WI38 (cell line): ENCODE measurements around the gene RAB40B.

Experiments used
- H3K4me3 ChIP-seq: 2 replicates; pipeline ENCODE4 v1.5.1; 2011; ENCODE audit warnings: low read depth, mild to moderate bottlenecking, control low read depth, low read length
- CTCF ChIP-seq: IDR thresholded peaks from 2 replicates; pipeline ENCODE4 v1.5.1; 2012; ENCODE audit warnings: low read depth, mild to moderate bottlenecking, control low read depth, low read length

The RAB40B gene

GRCh38 chr17:82640036-82640435, 58.5 kb downstream of the RAB40B start:
- H3K4me3 ChIP-seq: no peak overlapping the region
- TF ChIP-seq CTCF: no peak

DNA sequence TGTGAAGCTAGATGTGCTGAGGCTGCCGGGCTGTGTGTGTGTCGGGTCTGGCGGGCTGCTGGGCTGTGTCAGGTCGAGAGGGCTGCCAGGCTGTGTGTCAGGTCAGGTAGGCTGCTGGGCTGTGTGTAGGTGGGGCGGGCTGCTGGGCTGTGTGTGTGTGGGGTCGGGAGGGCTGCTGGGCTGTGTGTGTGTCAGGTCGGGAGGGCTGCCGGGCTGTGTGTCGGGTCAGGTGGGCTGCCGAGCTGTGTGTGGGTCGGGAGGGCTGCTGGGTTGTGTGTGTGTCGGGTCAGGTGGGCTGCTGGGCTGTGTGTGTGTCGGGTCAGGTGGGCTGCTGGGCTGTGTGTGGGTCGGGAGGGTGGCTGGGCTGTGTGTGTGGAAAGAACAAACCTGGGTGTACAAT, 58.9 kb downstream of the RAB40B start:
- TF ChIP-seq CTCF: no peak
- H3K4me3 ChIP-seq: no peak overlapping the region

GRCh38 chr17:82638183-82638773, 60.2 kb downstream of the RAB40B start:
- H3K4me3 ChIP-seq: no peak overlapping the region
- no peak for TF ChIP-seq CTCF

GRCh38 chr17:82636626-82637598, 61.6 kb downstream of the RAB40B start:
- no peak for TF ChIP-seq CTCF
- no peak overlapping the region for H3K4me3 ChIP-seq

GRCh38 chr17:82633343-82633742, 65.2 kb downstream of the RAB40B start:
- no peak for TF ChIP-seq CTCF
- H3K4me3 ChIP-seq: no peak overlapping the region

DNA sequence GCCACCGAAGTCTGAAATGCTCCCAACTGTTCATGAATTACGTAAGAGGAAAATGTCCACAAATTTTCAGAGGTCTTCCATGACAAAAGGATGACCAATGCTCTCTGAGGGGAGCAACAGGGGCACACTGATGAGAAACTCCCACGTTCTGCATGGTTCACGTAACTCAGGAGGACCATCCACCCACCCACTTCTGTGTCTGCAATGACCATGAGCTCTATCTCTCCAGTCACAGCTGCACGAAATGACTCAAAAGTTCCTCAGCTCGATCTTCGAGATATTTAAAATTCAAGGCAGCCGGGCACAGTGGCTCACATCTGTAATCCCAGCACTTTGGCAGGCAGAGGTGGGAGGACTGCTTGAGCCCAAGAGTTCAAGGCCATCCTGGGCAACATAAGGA, 66.0 kb downstream of the RAB40B start:
- no peak overlapping the region for H3K4me3 ChIP-seq
- TF ChIP-seq CTCF: no peak

DNA sequence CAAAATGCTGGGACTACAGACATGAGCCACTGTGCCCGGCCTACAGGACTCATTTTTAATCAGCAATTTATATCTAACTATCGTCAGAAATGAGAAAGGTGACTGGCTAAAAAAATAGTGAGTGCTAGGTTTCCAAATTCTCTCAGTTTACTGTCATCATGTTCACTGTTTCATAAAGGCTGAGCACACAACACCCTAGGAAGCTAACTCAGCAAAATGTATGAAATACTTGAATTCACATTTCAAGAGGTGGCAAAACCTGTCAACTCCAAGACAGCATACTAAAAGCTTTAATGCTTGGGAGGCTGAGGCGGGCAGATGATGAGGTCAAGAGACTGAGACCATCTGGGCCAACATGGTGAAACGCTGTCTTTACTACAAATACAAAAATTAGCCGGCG, 67.0 kb downstream of the RAB40B start:
- no peak overlapping the region for H3K4me3 ChIP-seq
- TF ChIP-seq CTCF: no peak
